HG02870 (cell line): ENCODE data around the gene ZBTB22.
"Not testable (repeated sequence)": the region's sequence is repeated elsewhere in the genome, so short reads cannot be mapped to it uniquely, and the experiment has no call there.

ENCODE experiments used
- ATAC-seq: cut with Tn5 transposase; IDR thresholded peaks from one replicate; pipeline ENCODE4 v1.9.1; 2021; ENCODE audit warnings: mild to moderate bottlenecking, moderate library complexity; ENCODE audit not compliant: unreplicated experiment

The ZBTB22 gene

GRCh38 chr6:33280539-33280938, 37.0 kb downstream of the ZBTB22 start:
- ATAC-seq = no peak

- ATAC-seq = no peak
These were observed 37.5 kb downstream of the ZBTB22 start for GRCh38 chr6:33279971-33280511.

- no peak for ATAC-seq
These were observed 38.3 kb downstream of the ZBTB22 start for GRCh38 chr6:33279257-33279695.

- no peak for ATAC-seq
These were observed 38.7 kb downstream of the ZBTB22 start for GRCh38 chr6:33278810-33279209.

- no peak for ATAC-seq
These were observed 39.2 kb downstream of the ZBTB22 start for GRCh38 chr6:33278392-33278741.

GRCh38 chr6:33277663-33278391, 39.7 kb downstream of the ZBTB22 start:
- ATAC-seq = peak; percentile 5

- ATAC-seq = peak; percentile 48
These were observed 40.5 kb downstream of the ZBTB22 start, which contains the start of gene B3GALT4 for GRCh38 chr6:33276864-33277662. Gene B3GALT4 (plus strand): TSS chr6:33277123. CDS start chr6:33277420, 297 bp downstream.

GRCh38 chr6:33276581-33276863, 41.0 kb downstream of the ZBTB22 start:
- ATAC-seq = no peak

- not testable (repeated sequence) for ATAC-seq
These were observed 41.6 kb downstream of the ZBTB22 start for GRCh38 chr6:33275795-33276580.

- ATAC-seq = no peak
These were observed 43.3 kb downstream of the ZBTB22 start for GRCh38 chr6:33273924-33274902.

- no peak for ATAC-seq
These were observed 44.2 kb downstream of the ZBTB22 start for GRCh38 chr6:33273129-33273923.

GRCh38 chr6:33272275-33273128, 45.0 kb downstream of the ZBTB22 start:
- ATAC-seq = peak; percentile 2

- ATAC-seq = peak; percentile 82
These were observed 45.9 kb downstream of the ZBTB22 start, which contains the start of the genes RPS18 and VPS52 for GRCh38 chr6:33271468-33272274. Gene RPS18 (plus strand): TSS chr6:33272075. CDS start chr6:33272120, 45 bp downstream. Gene VPS52 (minus strand): TSS chr6:33271876. CDS start chr6:33271675, 201 bp downstream.

- no peak for ATAC-seq
These were observed 46.5 kb downstream of the ZBTB22 start for GRCh38 chr6:33271117-33271467.
